ENCODE results near the gene BBS1. TPM values are rescaled to one million over a fixed set of nuclear protein-coding genes. Genes with fewer than 3 reads are reported as not detected.

The BBS1 gene
- polyA plus RNA-seq, 3 donors: 1.3 to 8.5 (median 3.5) TPM

Other genes with a start within 250 kb of the BBS1 start
- gene RAB1B, start 242.0 kb upstream of the BBS1 start, polyA plus RNA-seq: 10 to 100 TPM; 17.9 to 90.5 (median 18.8) TPM
- gene CNIH2, start 232.5 kb upstream of the BBS1 start, polyA plus RNA-seq: 1 to 10 TPM in 1 of 3 donors, not detected in 2; 1.2 TPM
- gene YIF1A, start 221.5 kb upstream of the BBS1 start, polyA plus RNA-seq: 10 to 100 TPM; 50.0 to 81.1 (median 63.8) TPM
- gene TMEM151A, start 218.7 kb upstream of the BBS1 start, polyA plus RNA-seq: not detected
- under 1 TPM in 2 of 3 donors, not detected in 1; 0.05 to 0.13 TPM for gene CD248, start 193.6 kb upstream of the BBS1 start, polyA plus RNA-seq
- gene RIN1, start 174.2 kb upstream of the BBS1 start, polyA plus RNA-seq: 10 to 100 TPM in 1 of 3 donors, 1 to 10 TPM in 2; 6.1 to 15.4 (median 7.6) TPM
- gene BRMS1, start 165.5 kb upstream of the BBS1 start, polyA plus RNA-seq: 10 to 100 TPM; 49.0 to 65.2 (median 62.0) TPM
- gene B4GAT1, start 163.0 kb upstream of the BBS1 start, polyA plus RNA-seq: 1 to 10 TPM in 2 of 3 donors, under 1 TPM in 1; 0.75 to 1.7 (median 1.7) TPM
- gene SLC29A2, start 138.9 kb upstream of the BBS1 start, polyA plus RNA-seq: 1 to 10 TPM in 1 of 3 donors, under 1 TPM in 1, not detected in 1; 0.11 to 1.3 TPM
- not detected for gene NPAS4, start 89.6 kb upstream of the BBS1 start, polyA plus RNA-seq
- 10 to 100 TPM; 14.7 to 64.6 (median 59.6) TPM for gene MRPL11, start 71.8 kb upstream of the BBS1 start, polyA plus RNA-seq
- 10 to 100 TPM; 11.3 to 13.2 (median 12.6) TPM for gene PELI3, start 43.7 kb upstream of the BBS1 start, polyA plus RNA-seq
- gene DPP3, start 30.2 kb upstream of the BBS1 start, polyA plus RNA-seq: 10 to 100 TPM; 22.4 to 37.0 (median 26.7) TPM
- gene ZDHHC24, start 35.4 kb downstream of the BBS1 start, polyA plus RNA-seq: 10 to 100 TPM; 10.9 to 14.0 (median 11.9) TPM
- not detected for gene ACTN3, start 36.3 kb downstream of the BBS1 start, polyA plus RNA-seq
- gene CTSF, start 58.0 kb downstream of the BBS1 start, polyA plus RNA-seq: 1 to 10 TPM; 1.5 to 3.5 (median 2.3) TPM
- gene CCDC87, start 82.4 kb downstream of the BBS1 start, polyA plus RNA-seq: not detected
- 10 to 100 TPM; 26.9 to 67.9 (median 37.0) TPM for gene CCS, start 82.5 kb downstream of the BBS1 start, polyA plus RNA-seq
- 10 to 100 TPM; 21.9 to 46.7 (median 42.6) TPM for gene RBM14, start 106.0 kb downstream of the BBS1 start, polyA plus RNA-seq
- gene RBM4, start 128.1 kb downstream of the BBS1 start, polyA plus RNA-seq: 100 to 1,000 TPM; 112 to 153 (median 153) TPM
- 10 to 100 TPM in 2 of 3 donors, 1 to 10 TPM in 1; 7.8 to 14.3 (median 11.2) TPM for gene RBM4B, start 167.3 kb downstream of the BBS1 start, polyA plus RNA-seq
- gene SPTBN2, start 218.6 kb downstream of the BBS1 start, polyA plus RNA-seq: not detected